Right ventricle myocardium superior (tissue), 1 donor: ENCODE measurements around the gene MYO15B. TPM values are rescaled to one million over a fixed set of nuclear protein-coding genes. Genes with fewer than 3 reads are reported as not detected.

Experiments
- ATAC-seq: fragments of 200-7000 bp; cut with Tn5 transposase; one replicate; pipeline ENCODE4 v1.9.1; 2020; ENCODE audit warnings: mild to moderate bottlenecking; ENCODE audit not compliant: poor library complexity
- DNase-seq: peaks from one replicate; pipeline ENCODE4 v3.0.0-alpha.2; 2020
- intact Hi-C: fragments of 100-400 bp; cut with DNase I; formaldehyde crosslinking; loops from one replicate; pipeline ENCODE4 v1.11.2; 2022
- total RNA-seq: library from RNA; stranded (reverse); fragmentation: NEBNext Ultra II Directional; extraction: Animal tissue kit (Norgen Biotek cat#: 25700); gene quantifications from one replicate; pipeline ENCODE4 v1.2.1, GENCODE V29; 2021
- donor health status: DM: no; HTN: yes; CAD: no; lungs with severe emphysema.

Gene MYO15B
- total RNA-seq, 1 donor from 2014 or later = 37.1 TPM

DNA sequence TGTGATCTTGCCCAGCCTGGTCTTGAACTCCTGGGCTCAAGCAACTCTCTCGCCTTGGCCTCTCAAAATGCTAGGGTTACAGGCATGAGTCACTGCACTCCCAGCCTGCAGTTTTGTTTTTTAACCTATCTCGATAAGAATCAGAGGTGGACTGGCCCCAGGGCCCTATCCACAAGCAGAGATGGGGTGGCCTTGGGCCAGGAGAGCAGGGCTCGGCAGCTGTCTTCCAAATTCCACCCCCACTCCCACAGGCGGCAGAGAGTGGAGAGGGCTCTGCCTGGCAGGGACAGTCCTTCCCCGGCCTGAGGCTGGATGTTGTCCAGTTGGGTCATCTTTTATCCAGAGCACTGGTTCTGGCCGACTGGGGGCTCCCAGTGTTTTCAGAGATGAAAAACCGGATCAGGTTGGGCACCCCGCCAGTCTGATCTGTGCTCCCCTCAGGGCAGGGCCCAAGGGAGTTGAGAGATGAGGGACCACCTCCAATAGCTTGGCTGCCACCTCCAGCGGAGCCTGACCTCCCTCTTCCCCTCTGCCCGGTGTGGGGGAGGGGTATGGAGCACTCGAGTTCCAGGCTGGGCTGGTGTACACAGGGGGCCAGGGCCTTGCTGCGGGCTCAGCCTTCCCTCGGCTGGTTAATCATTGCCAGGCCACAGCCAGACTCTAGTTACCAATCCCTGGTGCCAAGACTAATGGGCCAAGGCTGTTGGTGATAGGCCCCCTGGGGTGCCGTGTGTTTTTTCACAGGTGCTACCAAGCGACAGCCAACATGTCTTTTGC lies 30.3 kb upstream of the MYO15B start:
- DNase-seq (no peak), ATAC-seq (peak; percentile 53)
- intact Hi-C loops = no loop called here

DNA sequence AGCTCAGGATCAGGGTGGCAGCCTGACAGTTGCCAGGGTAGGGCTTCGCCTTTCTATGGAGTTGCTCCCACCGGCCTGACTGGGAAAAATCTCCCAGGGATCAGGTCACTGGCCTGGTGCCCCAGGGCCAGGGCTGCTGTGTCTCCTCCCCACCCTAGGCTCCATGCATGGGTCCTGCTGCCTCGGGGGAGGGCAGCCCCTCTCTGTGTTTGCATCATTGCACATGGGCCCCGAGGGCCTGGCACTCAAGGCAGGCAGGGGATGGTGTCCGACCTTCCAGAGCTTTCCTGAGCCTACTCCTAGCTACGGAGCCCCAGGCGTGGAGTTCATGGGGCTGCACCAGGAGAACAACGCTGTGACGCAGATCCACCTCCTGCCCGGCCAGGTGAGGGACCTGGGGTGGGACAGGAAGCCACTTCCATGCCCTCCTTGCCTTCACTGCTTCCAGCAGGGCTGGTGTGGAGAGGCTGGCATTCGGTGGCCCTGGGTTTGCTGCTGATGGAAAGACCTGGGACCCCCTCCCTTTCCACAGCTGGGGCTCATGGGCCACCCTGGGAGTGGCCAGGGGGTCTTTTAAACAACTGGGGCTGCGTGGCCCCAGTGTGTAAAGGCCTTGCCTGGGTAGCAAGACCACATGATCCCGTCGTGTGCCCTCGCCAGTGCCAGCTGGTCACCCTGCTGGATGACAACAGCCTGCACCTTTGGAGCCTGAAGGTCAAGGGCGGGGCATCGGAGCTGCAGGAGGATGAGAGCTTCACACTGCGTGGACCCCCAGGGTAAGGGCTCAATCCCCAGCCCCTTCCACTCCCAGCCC lies 29.5 kb upstream of the MYO15B start:
- DNase-seq = no peak
- intact Hi-C loops = no loop called here
- peak; percentile 23 for ATAC-seq

DNA sequence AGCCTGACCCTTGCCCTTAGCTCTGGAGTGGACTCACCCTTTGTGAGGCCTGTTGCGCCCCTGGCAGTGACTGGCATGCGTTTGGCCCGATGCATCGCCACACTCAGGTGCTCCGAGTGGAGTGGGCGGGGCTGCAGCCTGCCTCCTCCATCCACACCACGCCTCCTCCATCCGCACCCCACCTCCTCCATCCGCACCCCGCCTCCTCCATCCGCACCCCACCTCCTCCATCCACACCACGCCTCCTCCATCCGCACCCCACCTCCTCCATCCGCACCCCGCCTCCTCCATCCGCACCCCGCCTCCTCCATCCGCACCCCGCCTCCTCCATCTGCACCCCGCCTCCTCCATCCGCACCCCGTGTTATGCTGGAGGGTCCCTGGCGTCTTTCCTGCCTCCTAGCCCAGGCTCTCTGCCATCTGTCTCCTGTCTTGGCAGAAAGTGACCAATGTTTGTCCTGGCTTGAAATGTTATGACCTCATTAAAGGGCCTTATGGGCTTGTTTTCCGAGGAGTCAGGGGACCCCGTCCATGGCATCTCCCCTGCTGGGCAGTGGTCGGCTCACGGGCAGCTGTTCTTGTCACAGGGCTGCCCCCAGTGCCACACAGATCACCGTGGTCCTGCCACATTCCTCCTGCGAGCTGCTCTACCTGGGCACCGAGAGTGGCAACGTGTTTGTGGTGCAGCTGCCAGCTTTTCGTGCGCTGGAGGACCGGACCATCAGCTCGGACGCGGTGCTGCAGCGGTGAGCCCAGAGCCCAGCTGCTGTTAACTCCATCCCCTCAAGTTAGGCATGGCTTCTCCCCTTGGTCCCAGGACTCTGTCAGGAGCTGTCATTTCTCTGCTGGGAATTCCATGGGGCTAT lies 28.7 kb upstream of the MYO15B start:
- DNase-seq (no peak), ATAC-seq (no peak)
- intact Hi-C loops = no loop called here

DNA sequence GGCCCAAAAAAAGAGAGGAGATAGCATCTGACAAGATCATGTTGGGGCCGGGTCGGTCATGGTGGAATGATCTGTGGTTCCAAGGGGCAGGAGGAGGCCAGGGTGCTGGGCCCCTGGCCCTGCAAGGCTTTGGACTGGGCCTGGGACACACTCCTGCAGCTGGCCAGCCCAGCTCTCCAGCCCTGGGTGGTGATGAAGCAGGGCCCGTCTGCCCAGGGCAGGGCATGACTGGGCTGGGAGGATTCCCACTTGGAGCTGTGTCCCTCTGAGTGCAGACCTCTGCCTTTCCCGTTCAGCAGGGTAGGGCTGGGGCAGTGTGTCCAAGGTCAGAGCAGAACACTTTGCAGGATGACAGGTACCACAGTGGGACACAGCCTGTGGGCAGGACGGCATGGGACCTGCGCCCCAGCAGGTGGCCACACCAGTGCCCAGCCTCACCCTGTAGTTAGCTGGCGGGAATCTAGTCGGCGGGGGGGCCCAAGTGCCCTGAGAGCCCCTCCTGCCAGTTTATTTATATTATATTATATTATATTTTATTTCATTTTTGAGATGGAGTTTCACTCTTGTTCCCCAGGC lies 27.6 kb upstream of the MYO15B start:
- no peak for ATAC-seq
- intact Hi-C loops = no loop called here
- no peak for DNase-seq

DNA sequence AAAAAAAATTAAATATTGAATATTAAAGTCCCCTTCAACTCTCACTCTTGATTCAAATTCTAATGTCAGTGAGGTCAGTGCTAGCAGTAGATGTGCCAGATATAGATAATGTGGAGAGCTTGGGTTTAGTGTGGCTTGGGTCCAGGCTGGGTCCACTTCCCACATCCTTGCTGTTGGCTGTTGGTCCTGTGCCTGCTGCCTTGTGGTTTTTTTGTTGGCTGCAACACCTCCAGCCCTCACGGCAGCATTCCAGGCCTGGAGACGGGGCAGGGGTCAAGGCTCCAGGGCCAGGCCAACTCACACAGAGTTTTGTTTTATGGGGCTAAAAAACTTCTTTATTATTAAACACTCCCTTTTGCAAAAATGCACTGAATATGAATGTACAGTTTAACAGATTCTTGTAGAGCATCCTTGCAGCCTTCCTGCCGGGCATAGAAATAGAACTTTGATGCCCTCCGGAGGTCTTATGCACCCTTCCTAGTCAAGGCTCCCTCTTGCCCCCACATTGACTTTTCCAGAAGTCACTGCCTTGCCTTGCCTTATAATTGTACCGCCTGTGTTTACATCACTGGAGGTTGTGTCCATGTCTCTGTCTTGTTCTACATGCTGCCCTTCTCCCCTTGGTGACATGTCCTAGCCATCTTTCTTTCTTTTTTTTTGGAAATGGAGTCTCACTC lies 25.5 kb upstream of the MYO15B start:
- DNase-seq (no peak), ATAC-seq (no peak)
- intact Hi-C loops = no loop called here

DNA sequence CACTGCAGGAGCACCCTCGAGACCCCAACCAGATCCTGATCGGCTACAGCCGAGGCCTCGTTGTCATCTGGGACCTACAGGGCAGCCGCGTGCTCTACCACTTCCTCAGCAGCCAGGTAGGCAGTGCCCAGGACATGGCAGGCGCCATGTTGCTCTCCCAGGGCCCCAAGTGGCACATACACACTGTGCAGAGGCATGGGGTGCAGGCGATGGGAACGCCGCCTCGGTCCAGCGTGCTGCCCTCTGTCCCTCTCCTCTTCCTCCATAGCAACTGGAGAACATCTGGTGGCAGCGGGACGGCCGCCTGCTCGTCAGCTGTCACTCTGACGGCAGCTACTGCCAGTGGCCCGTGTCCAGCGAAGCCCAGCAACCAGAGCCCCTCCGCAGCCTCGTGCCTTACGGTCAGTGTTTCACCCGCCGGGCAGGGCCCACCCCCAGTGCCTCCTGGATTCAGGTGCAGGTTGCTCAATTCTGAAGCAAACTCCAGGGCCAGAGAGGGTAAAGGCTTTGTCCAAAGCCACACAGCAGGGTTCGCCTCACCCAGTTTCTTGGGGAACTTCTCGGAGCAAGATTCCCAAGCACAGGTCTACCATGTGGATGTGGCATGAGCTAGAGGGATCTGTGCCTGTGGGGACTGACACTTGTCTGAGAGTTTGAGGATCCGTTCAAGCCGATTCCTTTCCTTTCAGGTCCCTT lies 24.4 kb upstream of the MYO15B start:
- intact Hi-C loops = no loop called here
- DNase-seq = no peak

DNA sequence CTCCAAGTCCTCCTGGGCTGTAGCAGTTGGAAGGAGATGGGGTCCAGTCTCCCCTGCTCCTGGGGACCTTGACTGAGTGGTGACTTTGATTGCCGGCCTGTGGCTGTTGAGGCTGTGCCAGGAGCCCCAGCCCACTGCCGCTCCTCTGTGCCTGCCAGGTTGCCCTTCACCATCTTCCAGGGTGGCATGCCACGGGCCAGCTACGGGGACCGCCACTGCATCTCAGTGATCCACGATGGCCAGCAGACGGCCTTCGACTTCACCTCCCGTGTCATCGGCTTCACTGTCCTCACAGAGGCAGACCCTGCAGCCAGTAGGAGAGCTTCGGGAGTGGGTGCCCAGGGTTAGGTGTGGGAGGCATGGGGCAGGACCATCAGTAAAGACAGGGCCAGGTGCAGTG lies 23.4 kb upstream of the MYO15B start:
- DNase-seq (no peak), ATAC-seq (no peak)

More for the DNA sequence above, 24.4 kb upstream of the MYO15B start:
- ATAC-seq = no peak

DNA sequence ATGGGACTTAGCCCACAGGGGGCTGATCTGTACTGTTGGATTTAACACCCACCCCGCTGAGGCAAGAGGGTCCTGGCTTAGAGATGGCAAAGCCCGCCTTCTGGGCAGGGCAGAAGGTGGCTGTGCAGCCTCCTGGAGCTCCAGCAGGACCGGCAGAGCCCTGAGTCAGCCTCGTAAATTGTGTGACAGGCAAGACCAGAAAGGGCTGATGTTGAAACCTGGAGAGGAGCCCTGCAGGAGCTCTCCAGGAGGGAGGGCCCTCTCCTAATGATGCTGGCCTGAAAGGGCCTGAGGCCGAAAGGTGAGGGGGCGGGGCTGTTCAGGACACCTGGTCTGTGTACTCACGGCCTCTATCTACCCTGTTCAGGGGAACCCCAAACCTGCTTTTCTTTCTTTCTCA lies 22.5 kb upstream of the MYO15B start:
- ATAC-seq (no peak), DNase-seq (no peak)
- intact Hi-C loops = no loop called here

More for the DNA sequence above, 23.4 kb upstream of the MYO15B start:
- intact Hi-C loops = no loop called here

DNA sequence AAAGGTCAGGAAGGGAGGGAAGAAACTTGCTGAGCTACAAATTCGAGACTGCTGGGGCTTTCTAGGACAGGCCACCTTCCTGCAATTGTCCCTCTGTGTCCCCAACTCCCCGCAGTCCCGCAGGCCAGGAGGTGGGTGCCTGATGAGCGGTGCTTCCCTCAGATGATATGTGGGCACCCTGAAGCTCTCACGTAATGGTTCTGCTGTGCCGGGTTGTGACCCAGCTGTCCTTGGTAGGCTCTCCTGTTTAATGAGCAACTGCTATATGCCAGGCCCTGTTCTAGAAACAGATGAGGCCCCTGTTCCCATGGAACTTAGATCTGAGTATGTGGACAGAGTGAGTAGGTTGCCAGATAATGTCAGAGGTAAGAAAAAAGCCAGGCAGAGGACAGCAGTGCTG lies 22.0 kb upstream of the MYO15B start:
- intact Hi-C loops = no loop called here
- DNase-seq (no peak), ATAC-seq (no peak)

DNA sequence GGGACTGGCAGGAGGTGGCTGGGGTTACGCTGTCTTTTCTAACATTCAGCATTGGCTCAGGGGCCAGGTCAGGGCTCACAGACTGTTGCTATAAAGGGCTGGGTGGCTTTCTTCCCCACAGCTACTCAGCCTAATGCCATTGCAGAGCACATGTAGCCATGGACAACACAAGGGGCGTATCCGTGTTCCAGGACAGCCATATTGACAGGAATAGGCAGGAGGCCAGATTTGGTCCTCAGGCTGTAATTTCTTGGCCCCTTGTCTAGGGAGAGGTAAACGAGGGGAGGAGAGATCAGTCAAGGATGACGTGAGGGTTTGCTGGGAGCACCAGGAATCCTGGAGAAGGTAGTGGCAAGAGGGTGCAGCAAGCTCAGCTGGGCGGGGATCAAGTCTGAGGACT lies 21.2 kb upstream of the MYO15B start:
- ATAC-seq = no peak
- DNase-seq = no peak
- intact Hi-C loops = no loop called here

DNA sequence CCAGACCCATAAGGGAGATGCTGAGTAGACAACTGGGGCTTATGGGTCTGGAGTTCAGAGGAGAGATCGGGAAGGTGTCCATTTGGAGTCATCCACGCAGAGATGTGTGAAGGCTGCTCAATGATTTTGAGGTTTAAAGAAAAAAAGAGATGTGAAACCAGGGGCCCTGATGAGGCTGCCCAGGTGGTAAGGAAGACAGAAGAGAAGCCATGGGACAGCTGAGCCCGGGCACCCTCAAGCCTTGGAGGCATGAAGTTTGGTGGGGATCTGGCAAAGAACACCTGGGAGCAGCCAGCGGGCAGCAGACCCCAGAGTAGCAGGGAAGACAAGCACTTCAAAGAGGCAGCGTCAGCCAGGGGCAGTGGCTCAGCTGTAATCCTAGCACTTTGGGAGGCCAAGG lies 20.8 kb upstream of the MYO15B start:
- no peak for DNase-seq
- ATAC-seq = no peak
- intact Hi-C loops = no loop called here

DNA sequence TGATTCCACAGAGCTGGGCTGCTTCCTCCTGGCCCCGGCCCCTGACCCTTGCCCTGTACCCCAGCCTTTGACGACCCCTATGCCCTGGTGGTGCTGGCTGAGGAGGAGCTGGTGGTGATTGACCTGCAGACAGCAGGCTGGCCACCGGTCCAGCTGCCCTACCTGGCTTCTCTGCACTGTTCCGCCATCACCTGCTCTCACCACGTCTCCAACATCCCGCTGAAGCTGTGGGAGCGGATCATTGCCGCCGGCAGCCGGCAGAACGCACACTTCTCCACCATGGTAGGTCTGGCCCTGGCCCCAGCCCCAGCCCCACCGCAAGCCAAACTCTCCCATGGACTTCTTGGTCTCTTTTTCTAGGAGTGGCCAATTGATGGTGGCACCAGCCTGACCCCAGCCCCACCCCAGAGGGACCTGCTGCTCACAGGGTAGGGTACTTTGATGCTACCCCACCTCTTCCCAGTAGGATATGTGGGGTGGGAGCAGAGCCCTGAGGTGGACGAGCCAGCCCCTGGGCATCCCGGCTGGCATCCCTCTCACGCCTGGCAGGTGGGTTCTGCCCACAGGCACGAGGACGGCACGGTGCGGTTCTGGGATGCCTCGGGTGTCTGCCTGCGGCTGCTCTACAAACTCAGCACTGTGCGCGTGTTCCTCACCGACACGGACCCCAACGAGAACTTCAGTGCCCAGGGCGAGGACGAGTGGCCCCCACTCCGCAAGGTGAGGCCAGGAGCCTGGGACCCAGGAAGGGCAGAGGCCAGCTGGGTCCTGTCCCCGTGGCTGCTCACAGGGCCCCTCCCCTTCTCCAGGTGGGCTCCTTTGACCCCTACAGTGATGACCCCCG lies 19.0 kb upstream of the MYO15B start:
- no peak for ATAC-seq
- intact Hi-C loops = no loop called here
- DNase-seq = no peak

DNA sequence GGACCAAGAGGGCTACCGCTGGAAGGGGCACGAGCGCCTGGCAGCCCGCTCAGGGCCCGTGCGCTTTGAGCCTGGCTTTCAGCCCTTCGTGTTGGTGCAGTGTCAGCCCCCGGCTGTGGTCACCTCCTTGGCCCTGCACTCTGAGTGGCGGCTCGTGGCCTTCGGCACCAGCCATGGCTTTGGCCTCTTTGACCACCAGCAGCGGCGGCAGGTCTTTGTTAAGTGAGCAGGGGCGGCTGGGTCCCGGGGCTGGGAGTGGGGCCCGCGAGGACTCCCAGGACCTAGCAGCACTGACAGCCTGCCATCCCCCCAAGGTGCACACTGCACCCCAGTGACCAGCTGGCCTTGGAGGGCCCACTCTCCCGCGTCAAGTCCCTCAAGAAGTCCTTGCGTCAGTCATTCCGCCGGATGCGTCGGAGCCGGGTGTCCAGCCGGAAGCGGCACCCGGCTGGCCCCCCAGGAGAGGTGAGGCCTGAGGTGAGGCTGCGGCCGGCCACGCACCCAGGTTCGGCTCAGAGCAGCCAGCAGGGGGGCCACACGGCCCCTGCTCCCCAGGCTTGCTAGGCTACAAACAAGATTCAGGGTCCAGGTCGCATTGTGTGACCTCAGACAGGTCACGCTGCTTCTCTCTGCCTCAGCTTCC lies 17.4 kb upstream of the MYO15B start:
- intact Hi-C loops = no loop called here
- DNase-seq = no peak
- no peak for ATAC-seq

DNA sequence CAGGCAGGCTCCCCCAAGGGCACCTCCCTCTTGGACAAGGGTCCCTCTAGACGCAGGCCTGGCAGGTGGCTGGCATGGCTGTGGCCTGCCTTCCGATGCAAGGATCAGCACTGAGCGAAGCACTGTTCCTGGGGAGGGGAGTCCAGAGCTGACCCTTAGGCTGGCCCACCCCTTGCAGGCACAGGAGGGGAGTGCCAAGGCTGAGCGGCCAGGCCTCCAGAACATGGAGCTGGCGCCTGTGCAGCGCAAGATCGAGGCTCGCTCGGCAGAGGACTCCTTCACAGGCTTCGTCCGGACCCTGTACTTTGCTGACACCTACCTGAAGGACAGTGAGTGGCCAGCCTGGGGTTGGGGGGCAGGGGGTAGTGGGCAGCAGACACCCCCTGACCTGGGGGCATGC lies 16.8 kb upstream of the MYO15B start:
- intact Hi-C loops = no loop called here
- ATAC-seq (no peak), DNase-seq (no peak)

DNA sequence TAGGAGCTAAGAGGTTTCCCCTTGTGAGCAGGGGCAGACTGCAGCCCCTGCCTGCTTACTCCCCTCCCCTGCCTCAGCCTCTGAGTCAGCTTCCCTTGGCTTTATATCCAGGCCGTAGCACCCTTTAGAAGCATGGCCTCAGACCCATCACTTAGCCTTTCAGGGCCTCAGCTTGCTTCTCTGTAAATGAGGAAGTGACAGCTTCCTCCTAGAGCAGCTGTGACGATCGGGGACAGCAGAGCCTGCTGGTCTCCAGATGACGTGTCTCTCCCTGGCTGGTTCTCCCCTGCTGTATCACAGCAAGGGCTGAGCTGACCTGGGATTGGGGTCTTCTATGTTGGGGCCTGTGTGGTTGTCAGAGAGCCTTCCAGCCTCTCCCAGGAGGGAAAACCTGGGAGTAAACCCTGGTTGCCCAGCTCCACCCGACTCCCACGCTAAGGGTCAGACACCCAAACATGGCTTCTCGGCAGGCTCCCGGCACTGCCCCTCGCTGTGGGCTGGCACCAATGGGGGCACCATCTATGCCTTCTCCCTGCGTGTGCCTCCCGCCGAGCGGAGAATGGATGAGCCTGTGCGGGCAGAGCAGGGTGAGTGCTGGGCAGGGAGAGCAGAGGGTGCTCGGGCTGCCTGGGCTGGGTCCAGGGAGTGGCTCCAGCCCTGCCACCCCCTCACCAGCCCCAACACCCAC lies 16.3 kb upstream of the MYO15B start:
- ATAC-seq (peak; percentile 56), DNase-seq (peak; percentile 62)
- intact Hi-C loops = no loop called here

DNA sequence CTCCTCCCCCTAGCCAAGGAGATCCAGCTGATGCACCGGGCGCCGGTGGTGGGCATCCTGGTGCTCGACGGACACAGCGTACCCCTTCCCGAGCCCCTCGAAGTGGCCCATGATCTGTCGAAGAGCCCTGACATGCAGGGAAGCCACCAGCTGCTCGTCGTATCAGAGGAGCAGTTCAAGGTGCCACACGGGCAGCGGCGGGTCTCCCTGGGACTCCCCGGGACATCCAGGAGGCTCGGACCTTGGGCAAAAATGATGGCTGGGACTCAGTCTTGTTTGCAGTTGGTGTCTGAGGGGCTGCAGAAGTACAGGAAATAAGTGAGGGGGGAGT lies 15.8 kb upstream of the MYO15B start:
- intact Hi-C loops = no loop called here
- ATAC-seq (no peak), DNase-seq (no peak)
